HEK293 (cell line): Measurements from ENCODE around the gene WDR86.

Experiments
- CTCF ChIP-seq: fragments of 450-650 bp; formaldehyde crosslinking; IDR thresholded peaks from 2 replicates; pipeline ENCODE4 v1.5.1; 2016; ENCODE audit warnings: missing biosample characterization, missing genetic modification characterization
- HOXA7 ChIP-seq: sonication (generic); formaldehyde crosslinking; IDR thresholded peaks from 2 replicates; pipeline ENCODE4 v1.8.1; 2022; ENCODE audit warnings: missing genetic modification reagents, borderline replicate concordance
- PBX3 ChIP-seq: sonication (generic); formaldehyde crosslinking; IDR thresholded peaks from 2 replicates; pipeline ENCODE4 v1.8.1; 2022; ENCODE audit warnings: mild to moderate bottlenecking, moderate library complexity, missing genetic modification reagents
- PRDM1 ChIP-seq: fragments of 450-650 bp; formaldehyde crosslinking; IDR thresholded peaks from 2 replicates; pipeline ENCODE4; 2016; ENCODE audit warnings: missing biosample characterization, missing genetic modification characterization
- ZBTB17 ChIP-seq: fragments of 450-650 bp; formaldehyde crosslinking; IDR thresholded peaks from 2 replicates; pipeline ENCODE4 v1.5.1; 2016; ENCODE audit warnings: missing biosample characterization, missing genetic modification characterization
- ZBTB7A ChIP-seq: fragments of 450-650 bp; formaldehyde crosslinking; IDR thresholded peaks from 2 replicates; pipeline ENCODE4 v1.5.1; 2016; ENCODE audit warnings: low read depth, missing biosample characterization, missing genetic modification characterization
- ZFP69B ChIP-seq: fragments of 450-650 bp; formaldehyde crosslinking; IDR thresholded peaks from 2 replicates; pipeline ENCODE4 v1.5.1; 2016; ENCODE audit warnings: missing biosample characterization, missing genetic modification characterization
- ZNF239 ChIP-seq: fragments of 450-650 bp; formaldehyde crosslinking; IDR thresholded peaks from 2 replicates; pipeline ENCODE4 v1.5.1; 2016; ENCODE audit warnings: missing biosample characterization, missing genetic modification characterization
- ZNF544 ChIP-seq: fragments of 450-650 bp; formaldehyde crosslinking; IDR thresholded peaks from 2 replicates; pipeline ENCODE4 v1.5.0; 2017; ENCODE audit warnings: missing biosample characterization, missing genetic modification characterization
- ZNF658 ChIP-seq: fragments of 450-650 bp; formaldehyde crosslinking; IDR thresholded peaks from 2 replicates; pipeline ENCODE4; 2016; ENCODE audit warnings: missing biosample characterization, missing genetic modification characterization
- ZSCAN30 ChIP-seq: fragments of 450-650 bp; IDR thresholded peaks from 2 replicates; pipeline ENCODE4 v1.5.1; 2018; ENCODE audit warnings: missing biosample characterization, mild to moderate bottlenecking, missing genetic modification characterization, moderate library complexity

- no peak for TF ChIP-seq CTCF (tag by site-specific recombination)
- no peak for TF ChIP-seq PBX3
- TF ChIP-seq PRDM1 (tag by site-specific recombination), result no peak
- no peak for TF ChIP-seq ZNF658 (tag by site-specific recombination)
- no peak for TF ChIP-seq ZSCAN30 (tag by site-specific recombination)
- TF ChIP-seq ZBTB7A (tag by site-specific recombination), result no peak
- no peak for TF ChIP-seq ZFP69B (tag by site-specific recombination)
- no peak for TF ChIP-seq ZNF544 (tag by site-specific recombination)
- TF ChIP-seq ZBTB17, result no peak
- no peak for TF ChIP-seq ZNF239
- no peak for TF ChIP-seq HOXA7 (CRISPR knock-in tag)
These were observed 60.4 kb downstream of the WDR86 start for GRCh38 chr7:151349507-151349853.
